ENCODE data around the gene NCKAP5. TPM values are rescaled to one million over a fixed set of nuclear protein-coding genes. Genes with fewer than 3 reads are reported as not detected.

NCKAP5 gene
- total and polyA plus RNA-seq, 2 of the 13 experiments (the other 11 are each of a cell fraction or from before 2014, with no cell fraction given): 0.01 TPM; not detected in 1

DNA sequence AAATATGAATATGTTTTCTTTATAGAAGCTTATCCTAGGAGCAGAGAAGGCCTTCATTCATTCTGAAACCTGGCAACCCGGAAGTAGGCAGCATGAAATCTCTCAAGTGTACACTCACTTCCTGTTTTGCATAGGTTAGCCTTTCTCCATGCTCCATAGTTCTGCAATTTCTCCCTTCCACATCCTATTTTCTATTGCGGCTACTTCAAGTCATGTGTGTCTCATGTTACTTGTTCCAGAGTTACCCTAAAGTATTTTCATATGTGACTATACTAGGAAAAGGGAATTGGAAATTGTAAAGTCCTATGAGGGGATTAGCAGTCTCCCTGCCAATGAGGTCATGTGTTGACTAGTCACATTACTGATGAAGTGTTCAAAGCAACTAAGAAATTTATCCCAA is 320.6 kb downstream of the NCKAP5 start:
- Histone ChIP-seq H2AFZ (ENCODE audit: low read length) (no peak overlapping the region), H3K4me2 (ENCODE audit: low read depth, low read length) (no peak overlapping the region), H3K9ac (ENCODE audit: insufficient read depth, low read depth, low read length) (no peak overlapping the region), H4K20me1 (ENCODE audit: insufficient read depth, low read length) (no peaks in the 10 kb centered on the region), H3K27me3 (ENCODE audit: control insufficient read depth in 1 of 2, insufficient read depth in 2 of 2, low read length in 2 of 2) (no peaks in the 10 kb centered on the region), H3K27ac (ENCODE audit: extremely low read length, insufficient read depth, low read length) (no peak overlapping the region), H3K4me3 (replicated peaks in 1 of 3; ENCODE audit: insufficient read depth in 1 of 3, low read depth in 2 of 3, low read length in 3 of 3) (no peak overlapping the region), H3K4me1 (ENCODE audit: insufficient read depth, low read length) (no peaks in the 10 kb centered on the region), H3K9me3 (ENCODE audit: low read length) (peaks cover 33% of the 10 kb centered on the region; the same call in 1 of the 2 replicates), H3K36me3 (replicated peaks in 1 of 2; ENCODE audit: control insufficient read depth in 1 of 2, insufficient read depth in 2 of 2, low read length in 2 of 2) (no peaks in the 10 kb centered on the region), H3K79me2 (ENCODE audit: insufficient read depth, low read length) (no peaks in the 10 kb centered on the region)
- CTCF ChIA-PET (ENCODE audit: low intra/inter-chr PET ratio, low total read pairs): no interaction called here
- FAIRE-seq (no peak), ATAC-seq (no peak), DNase-seq (ENCODE audit: low spot score) (no peak)
- POLR2A ChIA-PET: no interaction called here
- in situ Hi-C loops (cut with HindIII; ENCODE audit: extremely low pct_ligation_motif_present, low pct_unique_long_range_greater_than_20kb) (no loop called here), intact Hi-C loops (cut with micrococcal nuclease; ENCODE audit: unreplicated experiment) (no loop called here)
- TF ChIP-seq MYC (CRISPR knock-in tag; IDR thresholded peaks at IDR 0.05; ENCODE audit: borderline replicate concordance): no peak
- TF ChIP-seq, protein P1, sequence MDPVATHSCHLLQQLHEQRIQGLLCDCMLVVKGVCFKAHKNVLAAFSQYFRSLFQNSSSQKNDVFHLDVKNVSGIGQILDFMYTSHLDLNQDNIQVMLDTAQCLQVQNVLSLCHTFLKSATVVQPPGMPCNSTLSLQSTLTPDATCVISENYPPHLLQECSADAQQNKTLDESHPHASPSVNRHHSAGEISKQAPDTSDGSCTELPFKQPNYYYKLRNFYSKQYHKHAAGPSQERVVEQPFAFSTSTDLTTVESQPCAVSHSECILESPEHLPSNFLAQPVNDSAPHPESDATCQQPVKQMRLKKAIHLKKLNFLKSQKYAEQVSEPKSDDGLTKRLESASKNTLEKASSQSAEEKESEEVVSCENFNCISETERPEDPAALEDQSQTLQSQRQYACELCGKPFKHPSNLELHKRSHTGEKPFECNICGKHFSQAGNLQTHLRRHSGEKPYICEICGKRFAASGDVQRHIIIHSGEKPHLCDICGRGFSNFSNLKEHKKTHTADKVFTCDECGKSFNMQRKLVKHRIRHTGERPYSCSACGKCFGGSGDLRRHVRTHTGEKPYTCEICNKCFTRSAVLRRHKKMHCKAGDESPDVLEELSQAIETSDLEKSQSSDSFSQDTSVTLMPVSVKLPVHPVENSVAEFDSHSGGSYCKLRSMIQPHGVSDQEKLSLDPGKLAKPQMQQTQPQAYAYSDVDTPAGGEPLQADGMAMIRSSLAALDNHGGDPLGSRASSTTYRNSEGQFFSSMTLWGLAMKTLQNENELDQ (CRISPR knock-in tag; IDR thresholded peaks at IDR 0.05; ENCODE audit: borderline replicate concordance): no peak
- TF ChIP-seq, protein P2, sequence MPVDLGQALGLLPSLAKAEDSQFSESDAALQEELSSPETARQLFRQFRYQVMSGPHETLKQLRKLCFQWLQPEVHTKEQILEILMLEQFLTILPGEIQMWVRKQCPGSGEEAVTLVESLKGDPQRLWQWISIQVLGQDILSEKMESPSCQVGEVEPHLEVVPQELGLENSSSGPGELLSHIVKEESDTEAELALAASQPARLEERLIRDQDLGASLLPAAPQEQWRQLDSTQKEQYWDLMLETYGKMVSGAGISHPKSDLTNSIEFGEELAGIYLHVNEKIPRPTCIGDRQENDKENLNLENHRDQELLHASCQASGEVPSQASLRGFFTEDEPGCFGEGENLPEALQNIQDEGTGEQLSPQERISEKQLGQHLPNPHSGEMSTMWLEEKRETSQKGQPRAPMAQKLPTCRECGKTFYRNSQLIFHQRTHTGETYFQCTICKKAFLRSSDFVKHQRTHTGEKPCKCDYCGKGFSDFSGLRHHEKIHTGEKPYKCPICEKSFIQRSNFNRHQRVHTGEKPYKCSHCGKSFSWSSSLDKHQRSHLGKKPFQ (CRISPR knock-in tag; IDR thresholded peaks at IDR 0.05; ENCODE audit: insufficient replicate concordance): no peak
- TF ChIP-seq, protein P3, sequence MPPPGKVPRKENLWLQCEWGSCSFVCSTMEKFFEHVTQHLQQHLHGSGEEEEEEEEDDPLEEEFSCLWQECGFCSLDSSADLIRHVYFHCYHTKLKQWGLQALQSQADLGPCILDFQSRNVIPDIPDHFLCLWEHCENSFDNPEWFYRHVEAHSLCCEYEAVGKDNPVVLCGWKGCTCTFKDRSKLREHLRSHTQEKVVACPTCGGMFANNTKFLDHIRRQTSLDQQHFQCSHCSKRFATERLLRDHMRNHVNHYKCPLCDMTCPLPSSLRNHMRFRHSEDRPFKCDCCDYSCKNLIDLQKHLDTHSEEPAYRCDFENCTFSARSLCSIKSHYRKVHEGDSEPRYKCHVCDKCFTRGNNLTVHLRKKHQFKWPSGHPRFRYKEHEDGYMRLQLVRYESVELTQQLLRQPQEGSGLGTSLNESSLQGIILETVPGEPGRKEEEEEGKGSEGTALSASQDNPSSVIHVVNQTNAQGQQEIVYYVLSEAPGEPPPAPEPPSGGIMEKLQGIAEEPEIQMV (CRISPR knock-in tag; IDR thresholded peaks at IDR 0.05; ENCODE audit: low read depth): no peak
- TF ChIP-seq PAX8 (CRISPR knock-in tag; IDR thresholded peaks at IDR 0.05; ENCODE audit: borderline replicate concordance): no peak
- TF ChIP-seq GABPA (IDR thresholded peaks at IDR 0.05; ENCODE audit: low read depth, low read length): no peak
- peak; percentile 58 for TF ChIP-seq GABPA (CRISPR knock-in tag; IDR thresholded peaks at IDR 0.05; ENCODE audit: low read depth)
- TF ChIP-seq KDM3A (CRISPR knock-in tag; IDR thresholded peaks at IDR 0.05; ENCODE audit: low read depth): no peak
- WGBS (ENCODE audit: low lambda C conversion rate): 31% methylated on average over 2 of the region's 2 CpGs
- no TSS peak for BruUV-seq (replicated peaks)

Measured in HepG2 (cell line).